Fibroblast of mammary gland (primary cell): ENCODE data around the gene CD37.
"Not testable (repeated sequence)": the region's sequence is repeated elsewhere in the genome, so short reads cannot be mapped to it uniquely, and the experiment has no call there.

Source experiments
- DNase-seq: peaks from one replicate; pipeline ENCODE4 v3.0.0-alpha.2; 2010; ENCODE audit warnings: low read depth
- H3K4me3 ChIP-seq: 2 replicates; pipeline ENCODE4 v1.5.1; 2011; ENCODE audit warnings: low read depth, mild to moderate bottlenecking, low read length, moderate library complexity; ENCODE audit not compliant: control insufficient read depth
- CTCF ChIP-seq: conservative IDR thresholded peaks from 2 replicates; pipeline ENCODE4 v1.5.1; 2011; ENCODE audit warnings: low read depth, low read length, inconsistent platforms; ENCODE audit not compliant: control insufficient read depth, insufficient read depth

Gene CD37

DNA sequence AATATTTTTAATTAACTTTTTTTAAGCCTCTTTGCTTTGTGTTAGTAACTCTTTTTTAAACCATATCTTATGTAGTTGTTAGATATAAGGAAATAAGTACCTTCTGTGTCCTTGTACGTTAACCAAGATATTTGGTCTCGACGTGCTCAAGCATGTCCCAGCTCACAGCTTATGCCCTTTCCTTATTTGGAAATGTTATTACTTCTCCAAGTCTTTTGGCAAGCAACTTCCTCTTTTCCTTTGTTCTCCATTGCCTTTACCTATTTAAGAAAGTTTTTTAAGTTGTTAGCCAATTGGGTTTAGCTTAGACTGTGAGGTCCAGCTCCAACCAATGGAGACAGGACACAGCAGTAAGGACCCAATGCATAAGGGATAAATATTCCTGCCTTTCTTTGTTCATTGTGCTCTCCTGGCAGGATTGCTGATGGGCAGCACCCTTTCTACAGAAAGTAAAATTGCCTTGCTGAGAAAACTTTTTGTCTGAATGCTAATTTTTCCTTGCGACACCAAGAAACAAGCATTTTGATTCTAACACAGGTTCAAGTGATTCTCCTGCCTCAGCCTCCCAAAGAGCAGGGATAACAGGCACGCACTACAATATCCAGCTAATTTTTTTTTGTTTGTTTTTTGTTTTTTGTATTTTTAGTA lies 33.6 kb downstream of the CD37 start:
- no peak for TF ChIP-seq CTCF
- H3K4me3 ChIP-seq, result no peak overlapping the region
- DNase-seq, result no peak

DNA sequence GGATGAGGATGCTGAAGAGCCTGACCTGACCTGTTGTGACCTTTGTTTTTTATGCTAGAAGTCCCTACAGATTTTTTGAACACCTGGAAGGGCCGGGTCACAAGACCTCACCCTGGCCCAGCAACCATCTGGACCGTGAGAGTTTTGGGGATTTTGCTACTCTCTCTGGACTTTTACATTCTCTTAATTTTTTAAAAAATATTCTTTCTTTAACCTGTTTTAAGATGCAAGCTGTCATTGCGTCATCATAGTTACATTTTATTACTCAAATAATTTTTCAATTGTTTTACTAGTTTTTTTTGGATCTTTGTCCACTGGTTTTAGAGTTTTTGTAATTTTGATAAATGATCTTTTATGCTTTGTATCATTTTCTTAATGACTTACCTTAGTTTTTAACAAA lies 36.0 kb downstream of the CD37 start:
- no peak for TF ChIP-seq CTCF
- H3K4me3 ChIP-seq, result no peak overlapping the region
- no peak for DNase-seq

- H3K4me3 ChIP-seq, DNase-seq: not testable (repeated sequence)
Observed at GRCh38 chr19:49373174-49373573, 38.0 kb downstream of the CD37 start.

GRCh38 chr19:49374665-49375434 lies 39.6 kb downstream of the CD37 start:
- H3K4me3 ChIP-seq, result no peak overlapping the region
- no peak for DNase-seq
- TF ChIP-seq CTCF, result no peak

- H3K4me3 ChIP-seq, result no peak overlapping the region
Observed at GRCh38 chr19:49378512-49378911, 43.3 kb downstream of the CD37 start.

GRCh38 chr19:49380391-49380790 lies 45.2 kb downstream of the CD37 start:
- no peak overlapping the region for H3K4me3 ChIP-seq
- DNase-seq, result no peak
- no peak for TF ChIP-seq CTCF

More at GRCh38 chr19:49378512-49378911, 43.3 kb downstream of the CD37 start:
- no peak for TF ChIP-seq CTCF
- DNase-seq, result no peak

- no peak for TF ChIP-seq CTCF
- no peak for DNase-seq
- H3K4me3 ChIP-seq, result no peak overlapping the region
Observed at GRCh38 chr19:49382639-49383038, 47.4 kb downstream of the CD37 start.
